Progenitor cell of endocrine pancreas (in vitro differentiated cells): Measurements from ENCODE around the gene BFSP1. TPM values are rescaled to one million over a fixed set of nuclear protein-coding genes. Genes with fewer than 3 reads are reported as not detected.

Experiments used
- DNase-seq: peaks from one replicate; pipeline ENCODE4 v3.0.0; 2021; ENCODE audit warnings: low spot score; ENCODE audit not compliant: unreplicated experiment
- H3K27ac Mint-ChIP-seq: 2 replicates; pipeline ENCODE4 v1.8.0; 2021; ENCODE audit warnings: mild to moderate bottlenecking, moderate library complexity, mixed read lengths
- H3K27me3 Mint-ChIP-seq: 2 replicates; pipeline ENCODE4 v1.8.0; 2021; ENCODE audit warnings: mixed read lengths
- H3K36me3 Mint-ChIP-seq: 2 replicates; pipeline ENCODE4 v1.8.0; 2022; ENCODE audit warnings: mixed read lengths; ENCODE audit not compliant: insufficient read depth
- H3K4me1 Mint-ChIP-seq: 2 replicates; pipeline ENCODE4 v1.8.0; 2021; ENCODE audit warnings: low read depth, mixed read lengths
- H3K4me3 Mint-ChIP-seq: 2 replicates; pipeline ENCODE4 v1.8.0; 2021; ENCODE audit warnings: low read depth, mild to moderate bottlenecking, moderate library complexity, mixed read lengths
- H3K9me3 Mint-ChIP-seq: 2 replicates; pipeline ENCODE4 v1.8.0; 2021; ENCODE audit warnings: low read depth, mixed read lengths
- CTCF ChIP-seq: fragments of 200-600 bp; sonication (generic); IDR thresholded peaks from one replicate; pipeline ENCODE4 v1.5.0; 2021; ENCODE audit warnings: antibody characterized with exemption, mild to moderate bottlenecking; ENCODE audit not compliant: unreplicated experiment
- total RNA-seq: library from RNA; stranded (reverse); gene quantifications from 2 replicates; pipeline ENCODE4 v1.2.1, GENCODE V29; 2021

The BFSP1 gene
- total RNA-seq, 1 donor from 2014 or later = 4.2 TPM

DNA sequence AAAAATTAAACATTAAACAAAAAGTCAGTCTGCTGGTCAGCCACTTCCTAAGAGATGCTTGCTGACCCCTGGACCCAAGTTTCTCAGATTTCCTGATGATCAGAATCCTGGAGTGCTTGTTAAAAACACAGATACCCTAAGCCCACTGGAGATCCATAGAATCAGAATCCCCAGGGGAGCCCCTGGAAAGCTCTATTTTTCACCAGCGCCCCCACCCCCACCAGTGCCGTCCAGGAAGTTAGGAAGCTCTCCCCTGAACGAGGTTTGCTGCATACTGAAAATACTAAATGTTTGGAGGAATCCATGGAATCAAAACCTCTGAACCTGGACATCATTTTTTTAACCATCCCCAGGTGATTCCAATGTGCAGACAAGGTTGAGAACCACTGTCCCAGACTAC lies 69.2 kb downstream of the BFSP1 start:
- Mint-ChIP-seq H3K27ac (no peak overlapping the region), H3K4me1 (no peaks in the 10 kb centered on the region), H3K4me3 (no peak overlapping the region), H3K27me3 (peaks cover 30% of the 10 kb centered on the region), H3K36me3 (no peaks in the 10 kb centered on the region), H3K9me3 (no peaks in the 10 kb centered on the region)
- no peak for DNase-seq
- TF ChIP-seq CTCF = no peak

- TF ChIP-seq CTCF = no peak
- no peak for DNase-seq
- Mint-ChIP-seq H3K36me3 (no peaks in the 10 kb centered on the region), H3K27me3 (peaks cover 40% of the 10 kb centered on the region), H3K4me1 (no peaks in the 10 kb centered on the region), H3K27ac (no peak overlapping the region), H3K4me3 (no peak overlapping the region), H3K9me3 (no peaks in the 10 kb centered on the region)
Observed at GRCh38 chr20:17460119-17460518, 71.1 kb downstream of the BFSP1 start.

- Mint-ChIP-seq H3K27me3 (peaks cover 53% of the 10 kb centered on the region), H3K4me3 (no peak overlapping the region), H3K4me1 (no peaks in the 10 kb centered on the region), H3K9me3 (no peaks in the 10 kb centered on the region), H3K27ac (no peak overlapping the region), H3K36me3 (no peaks in the 10 kb centered on the region)
- TF ChIP-seq CTCF = no peak
- DNase-seq = no peak
Observed at GRCh38 chr20:17457588-17458190, 73.5 kb downstream of the BFSP1 start.

GRCh38 chr20:17457079-17457478 lies 74.1 kb downstream of the BFSP1 start:
- no peak overlapping the region for H3K4me3 Mint-ChIP-seq
- peaks cover 52% of the 10 kb centered on the region for H3K27me3 Mint-ChIP-seq
- no peaks in the 10 kb centered on the region for H3K9me3 Mint-ChIP-seq
- H3K27ac Mint-ChIP-seq = no peak overlapping the region
- H3K36me3 Mint-ChIP-seq = no peaks in the 10 kb centered on the region
- no peak for TF ChIP-seq CTCF
- H3K4me1 Mint-ChIP-seq = peaks cover 4% of the 10 kb centered on the region
- DNase-seq = no peak

- H3K9me3 Mint-ChIP-seq = peaks cover 3% of the 10 kb centered on the region
- H3K27ac Mint-ChIP-seq = no peak overlapping the region
- peaks cover 8% of the 10 kb centered on the region for H3K4me1 Mint-ChIP-seq
- DNase-seq = no peak
- H3K4me3 Mint-ChIP-seq = no peak overlapping the region
- no peak for TF ChIP-seq CTCF
- no peaks in the 10 kb centered on the region for H3K36me3 Mint-ChIP-seq
- peaks cover 56% of the 10 kb centered on the region for H3K27me3 Mint-ChIP-seq
Observed at GRCh38 chr20:17456279-17456678, 74.9 kb downstream of the BFSP1 start.
